Spinal cord (tissue), 10 donors: ENCODE measurements around the gene CFAP68. TPM values are rescaled to one million over a fixed set of nuclear protein-coding genes. Genes with fewer than 3 reads are reported as not detected.

ENCODE experiments used
- DNase-seq, 6 donors: peaks; one replicate each; pipeline versions ENCODE4 v3.0.0 to v3.0.0-alpha.2; 2013 to 2015; ENCODE audit warnings: low spot score in 6 of 6, low read depth in 4 of 6
- H3K27ac ChIP-seq: one replicate; pipeline ENCODE4 v1.5.1; 2013; ENCODE audit warnings: low read depth, low read length, control low read depth
- H3K27me3 ChIP-seq: one replicate; pipeline ENCODE4 v1.6.1; 2013; ENCODE audit warnings: low read length; ENCODE audit not compliant: control insufficient read depth, insufficient read depth
- H3K36me3 ChIP-seq: one replicate; pipeline ENCODE4 v1.6.1; 2013; ENCODE audit warnings: low read length; ENCODE audit not compliant: control insufficient read depth, insufficient read depth
- H3K4me1 ChIP-seq: one replicate; pipeline ENCODE4 v1.6.1; 2013; ENCODE audit warnings: low read length; ENCODE audit not compliant: control insufficient read depth, insufficient read depth
- H3K4me3 ChIP-seq: one replicate; pipeline ENCODE4 v1.5.1; 2013; ENCODE audit warnings: low read depth, low read length, control low read depth
- H3K9me3 ChIP-seq: one replicate; pipeline ENCODE4 v1.6.1; 2013; ENCODE audit warnings: low read length; ENCODE audit not compliant: control insufficient read depth, insufficient read depth
- WGBS: methylation state at CpG from one replicate; pipeline ENCODE4 v1.1.5; 2013; ENCODE audit warnings: missing lambda C conversion rate; ENCODE audit not compliant: insufficient coverage; 5-methylcytosine and 5-hydroxymethylcytosine counted together
- polyA plus RNA-seq, 2 donors: library from polyadenylated mRNA; unstranded; fragments of 120-200 nt; gene quantifications; one replicate each; pipeline ENCODE4 v1.2.1, GENCODE V29; 2013; ENCODE audit not compliant: insufficient read length in 2 of 2
- total RNA-seq, 2 donors: library from RNA; depleted of rRNA in 1 of 2; stranded (reverse); fragments of 120-200 nt in 1 of 2; fragments of >200 nt in 1 of 2; gene quantifications; one replicate each; pipeline versions ENCODE4 v1.2.3 to v1.2.4, GENCODE V29; 2013 to 2014
- donor health status: healthy.

Gene CFAP68
- total and polyA plus RNA-seq, 4 donors = 12.9 to 32.6 (median 27.4) TPM

- DNase-seq = peak in 2 of 6 donors; percentile 12 to 49
- Histone ChIP-seq H3K27ac (peak overlapping the region; percentile 92), H3K4me1 (peaks cover 33% of the 10 kb centered on the region), H3K36me3 (no peaks in the 10 kb centered on the region), H3K9me3 (no peaks in the 10 kb centered on the region), H3K27me3 (no peaks in the 10 kb centered on the region), H3K4me3 (peak overlapping the region; percentile 22)
- 67% methylated on average over 23 of the region's 24 CpGs for WGBS
These were observed 33.9 kb downstream of the CFAP68 start for GRCh38 chr11:111913031-111913861.

GRCh38 chr11:111913997-111914396 lies 34.7 kb downstream of the CFAP68 start:
- Histone ChIP-seq H3K4me1 (peaks cover 38% of the 10 kb centered on the region), H3K4me3 (no peak overlapping the region), H3K27ac (peak overlapping the region; percentile 92), H3K9me3 (no peaks in the 10 kb centered on the region), H3K27me3 (no peaks in the 10 kb centered on the region), H3K36me3 (no peaks in the 10 kb centered on the region)
- peak in 2 of 6 donors; percentile 39 to 88 for DNase-seq
- 19% methylated on average over 3 of the region's 4 CpGs for WGBS

GRCh38 chr11:111916768-111917167 lies 37.4 kb downstream of the CFAP68 start:
- 100% methylated on average over 1 of the region's 1 CpG for WGBS
- no peak overlapping the region for H3K4me3 ChIP-seq
- DNase-seq = no peak
- no peaks in the 10 kb centered on the region for H3K9me3 ChIP-seq
- no peaks in the 10 kb centered on the region for H3K36me3 ChIP-seq
- H3K27me3 ChIP-seq = no peaks in the 10 kb centered on the region
- no peak overlapping the region for H3K27ac ChIP-seq
- H3K4me1 ChIP-seq = peaks cover 31% of the 10 kb centered on the region

GRCh38 chr11:111917312-111917711 lies 38.0 kb downstream of the CFAP68 start:
- H3K4me1 ChIP-seq = peaks cover 25% of the 10 kb centered on the region
- WGBS = 71% methylated on average over 1 of the region's 2 CpGs
- H3K36me3 ChIP-seq = no peaks in the 10 kb centered on the region
- DNase-seq = no peak
- no peaks in the 10 kb centered on the region for H3K27me3 ChIP-seq
- H3K9me3 ChIP-seq = no peaks in the 10 kb centered on the region
- H3K4me3 ChIP-seq = no peak overlapping the region
- H3K27ac ChIP-seq = no peak overlapping the region

- no peaks in the 10 kb centered on the region for H3K9me3 ChIP-seq
- DNase-seq = no peak
- WGBS = 95% methylated on average over 3 of the region's 3 CpGs
- no peak overlapping the region for H3K4me3 ChIP-seq
- H3K27me3 ChIP-seq = no peaks in the 10 kb centered on the region
- no peaks in the 10 kb centered on the region for H3K36me3 ChIP-seq
- H3K4me1 ChIP-seq = peaks cover 21% of the 10 kb centered on the region
- no peak overlapping the region for H3K27ac ChIP-seq
These were observed 38.4 kb downstream of the CFAP68 start for GRCh38 chr11:111917788-111918187.

- 16% methylated on average over 9 of the region's 19 CpGs for WGBS
- Histone ChIP-seq H3K9me3 (no peaks in the 10 kb centered on the region), H3K27ac (no peak within 1 kb of the TSS), H3K4me1 (peaks cover 13% of the 10 kb centered on the region), H3K4me3 (no peak within 1 kb of the TSS), H3K36me3 (no peaks in the 10 kb centered on the region), H3K27me3 (no peaks in the 10 kb centered on the region)
- peak in 1 of 6 donors; percentile 10 for DNase-seq
These were observed 39.3 kb downstream of the CFAP68 start, which contains the start of gene C11orf52 for GRCh38 chr11:111918390-111919256. TSS of gene C11orf52 (plus strand) at chr11:111918913. CDS start at chr11:111918973, 60 bp downstream.

GRCh38 chr11:111920908-111921307 lies 41.6 kb downstream of the CFAP68 start:
- DNase-seq = no peak
- no peaks in the 10 kb centered on the region for H3K27me3 ChIP-seq
- peaks cover 6% of the 10 kb centered on the region for H3K4me1 ChIP-seq
- WGBS = no CpG with 5 or more reads among the region's 2 CpGs
- H3K9me3 ChIP-seq = no peaks in the 10 kb centered on the region
- H3K27ac ChIP-seq = no peak overlapping the region
- no peaks in the 10 kb centered on the region for H3K36me3 ChIP-seq
- no peak overlapping the region for H3K4me3 ChIP-seq

GRCh38 chr11:111921541-111922230 lies 42.3 kb downstream of the CFAP68 start:
- Histone ChIP-seq H3K36me3 (no peaks in the 10 kb centered on the region), H3K27ac (no peak overlapping the region), H3K27me3 (no peaks in the 10 kb centered on the region), H3K9me3 (no peaks in the 10 kb centered on the region), H3K4me3 (no peak overlapping the region), H3K4me1 (peaks cover 14% of the 10 kb centered on the region)
- DNase-seq = no peak
- 94% methylated on average over 7 of the region's 7 CpGs for WGBS

- Histone ChIP-seq H3K9me3 (no peaks in the 10 kb centered on the region), H3K27me3 (no peaks in the 10 kb centered on the region), H3K36me3 (no peaks in the 10 kb centered on the region), H3K27ac (peak overlapping the region; percentile 81), H3K4me3 (no peak overlapping the region), H3K4me1 (peaks cover 20% of the 10 kb centered on the region)
- WGBS = no CpG with 5 or more reads among the region's 2 CpGs
- peak in 1 of 6 donors; percentile 52 for DNase-seq
These were observed 43.5 kb downstream of the CFAP68 start for GRCh38 chr11:111922803-111923202.
